NCI-H1417 (cell line): ENCODE measurements around the gene SCD.
A peak's percentile ranks its signal among the peaks of the same experiment; 100 is the strongest.

ENCODE experiments used
- DNase-seq, 3 experiments: peaks; one replicate each; lab custom pipeline; 2025; lab: John Stamatoyannopoulos, UW

Gene SCD

GRCh38 chr10:100346765-100347567 is at the start of gene SCD:
Gene SCD, plus strand, starts transcription at chr10:100347233. Its CDS starts 272 bp downstream, at chr10:100347505.
- DNase-seq, result peak; percentile 77 to 92 (median 80)

DNA sequence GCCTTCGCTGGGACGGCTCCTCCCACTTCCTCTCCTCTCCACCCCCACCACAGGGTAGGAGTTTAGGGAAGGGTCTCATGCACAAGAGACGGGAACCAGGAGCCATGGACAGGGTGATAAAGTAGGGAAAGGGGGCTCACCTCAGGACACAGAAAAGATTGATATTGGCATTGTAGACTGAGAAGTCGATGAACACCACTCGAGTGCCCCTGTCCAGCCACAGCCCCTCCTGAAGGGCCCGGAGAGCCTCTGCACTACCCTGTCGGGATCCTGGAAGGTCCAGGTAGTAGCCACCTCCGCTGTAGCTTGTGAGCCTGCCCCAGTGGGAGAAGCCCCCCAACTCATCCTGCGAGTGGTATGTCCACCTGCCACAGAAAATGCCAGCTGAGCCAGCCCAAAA is 49.8 kb upstream of the SCD start:
- no peak for DNase-seq

DNA sequence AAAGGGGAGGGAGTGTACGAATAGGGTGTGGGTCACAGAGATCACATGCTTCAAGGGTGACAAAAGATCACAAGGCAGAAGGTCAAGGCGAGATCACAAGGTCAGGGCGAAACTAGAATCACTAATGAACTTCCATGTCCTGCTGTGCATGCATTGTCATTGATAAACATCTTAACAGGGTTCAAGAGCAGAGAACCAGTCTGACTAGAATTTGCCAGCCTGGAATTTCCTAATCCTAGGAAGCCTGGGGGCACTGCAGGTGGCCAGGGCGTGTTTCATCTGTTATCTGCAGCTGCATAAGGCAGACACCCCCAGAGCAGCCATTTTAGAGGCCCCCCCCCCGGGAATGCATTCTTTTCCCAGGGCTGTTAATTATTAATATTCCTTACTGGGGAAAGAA is 45.9 kb upstream of the SCD start:
- DNase-seq, result peak in 2 of 3 experiments; percentile 2 to 33

GRCh38 chr10:100303724-100304319 is 43.2 kb upstream of the SCD start:
- DNase-seq, result peak in 2 of 3 experiments; percentile 1 to 44

GRCh38 chr10:100304414-100304813 is 42.6 kb upstream of the SCD start:
- no peak for DNase-seq

- DNase-seq, result no peak
Observed at GRCh38 chr10:100306861-100307260, 40.2 kb upstream of the SCD start.

- DNase-seq, result no peak
Observed at GRCh38 chr10:100307684-100308083, 39.3 kb upstream of the SCD start.

DNA sequence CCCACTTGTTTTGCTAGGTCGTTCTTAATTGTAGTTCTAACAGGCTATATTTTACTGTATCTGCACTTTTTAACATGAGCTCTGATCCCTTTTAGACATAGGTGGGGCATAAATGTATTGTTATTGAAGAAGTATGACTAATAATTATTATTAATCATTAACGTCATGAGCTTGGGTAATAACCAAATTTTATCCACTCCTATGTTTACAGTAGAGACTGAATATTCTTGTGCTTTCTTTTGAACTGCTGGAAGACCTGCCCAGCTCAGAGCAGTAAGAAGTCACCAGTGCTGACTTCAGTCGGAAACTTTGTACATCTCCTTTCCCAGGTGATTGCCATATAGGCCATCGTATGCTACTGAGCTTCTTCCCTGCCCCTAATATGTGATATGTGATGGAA is 35.7 kb upstream of the SCD start:
- no peak for DNase-seq

GRCh38 chr10:100315615-100316014 is 31.4 kb upstream of the SCD start:
- no peak for DNase-seq

GRCh38 chr10:100318207-100318606 is 28.8 kb upstream of the SCD start:
- no peak for DNase-seq

DNA sequence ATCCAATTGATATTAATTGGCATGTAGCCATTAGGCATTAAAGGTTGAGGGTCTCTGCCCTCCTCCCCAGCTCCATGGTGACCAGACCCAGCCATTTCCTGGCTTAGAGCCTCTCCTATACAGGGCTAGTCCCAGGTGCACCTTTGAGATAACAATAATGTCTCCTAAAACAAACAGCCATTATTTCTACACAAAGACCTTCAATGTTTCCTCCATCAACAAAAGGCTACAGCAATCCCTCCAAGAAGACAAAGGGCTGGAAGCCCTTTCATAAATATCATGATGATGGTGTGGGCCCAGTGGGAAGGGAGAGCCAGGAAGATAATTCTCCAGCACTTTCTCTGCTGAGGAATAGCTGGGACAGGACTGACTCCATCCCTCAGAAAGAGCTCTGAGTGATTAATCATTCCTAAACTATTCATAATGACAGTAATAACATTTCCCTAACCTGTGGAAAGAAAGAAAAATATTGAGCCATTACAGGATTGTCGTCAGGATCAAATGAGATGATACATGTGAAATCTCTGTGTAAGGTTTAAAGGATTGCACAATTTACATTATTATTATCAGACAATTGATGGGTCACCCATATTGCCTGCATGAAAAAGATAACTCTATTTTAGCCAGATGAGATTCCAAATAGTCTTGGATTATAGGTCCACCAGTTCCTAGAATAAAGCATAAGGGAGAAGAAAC is 27.2 kb upstream of the SCD start:
- DNase-seq, result peak in 2 of 3 experiments; percentile 46 to 82

DNA sequence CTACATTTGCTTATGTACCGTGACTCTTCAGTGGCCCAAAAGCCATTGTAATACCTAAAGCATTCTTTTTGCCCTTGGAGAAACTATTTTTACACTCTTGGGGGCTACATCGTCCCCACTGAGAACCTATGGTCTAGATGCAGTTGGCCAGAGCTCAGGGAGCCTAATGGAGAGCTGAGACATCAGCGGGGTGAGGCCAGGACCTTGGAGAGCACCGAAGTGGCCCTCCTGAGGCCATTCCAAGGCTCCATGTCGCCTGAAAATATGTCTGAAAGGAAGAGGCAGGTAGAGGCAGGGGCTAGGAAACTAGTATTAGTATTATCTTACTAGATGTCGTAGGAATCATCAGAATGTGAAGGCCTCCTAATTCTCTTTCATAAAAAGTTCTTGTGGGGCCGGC is 21.9 kb upstream of the SCD start:
- no peak for DNase-seq

DNA sequence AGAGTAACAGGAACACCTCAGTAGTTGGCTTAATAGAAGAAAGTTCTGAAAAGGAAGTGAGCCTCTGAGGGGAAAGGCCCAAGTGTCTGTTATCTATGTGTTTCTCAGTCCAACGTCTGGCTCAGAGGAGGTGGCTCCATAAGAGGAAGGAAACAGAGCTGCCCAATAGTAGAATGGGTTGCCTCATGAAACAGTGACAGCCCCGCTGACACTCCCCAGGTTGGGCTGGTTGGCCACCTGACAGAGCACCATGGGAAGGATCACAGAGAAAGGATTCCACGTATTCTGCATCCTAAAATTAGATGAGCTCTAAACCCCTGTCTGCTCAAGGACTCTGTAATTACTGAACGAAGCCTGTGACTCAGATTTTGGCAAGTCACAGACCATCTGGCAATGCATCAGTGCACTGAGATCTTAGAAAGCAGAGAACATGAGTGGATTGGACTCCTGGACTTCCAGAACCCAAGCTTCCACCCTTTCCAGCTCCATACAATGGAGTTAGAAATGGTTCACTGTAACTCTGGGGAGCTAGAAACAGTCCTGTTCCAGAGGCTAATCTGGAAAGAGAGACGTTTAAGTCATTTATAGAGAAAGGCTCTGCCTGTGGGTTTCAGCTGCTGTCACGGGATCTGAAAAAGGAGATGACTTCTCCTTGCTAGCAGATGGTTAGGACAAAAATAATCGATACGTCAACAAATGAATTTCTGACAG is 19.9 kb upstream of the SCD start:
- peak in 1 of 3 experiments; percentile 11 for DNase-seq

- DNase-seq, result no peak
Observed at GRCh38 chr10:100327718-100328009, 19.4 kb upstream of the SCD start.

GRCh38 chr10:100328198-100328597 is 18.8 kb upstream of the SCD start:
- DNase-seq, result no peak

DNA sequence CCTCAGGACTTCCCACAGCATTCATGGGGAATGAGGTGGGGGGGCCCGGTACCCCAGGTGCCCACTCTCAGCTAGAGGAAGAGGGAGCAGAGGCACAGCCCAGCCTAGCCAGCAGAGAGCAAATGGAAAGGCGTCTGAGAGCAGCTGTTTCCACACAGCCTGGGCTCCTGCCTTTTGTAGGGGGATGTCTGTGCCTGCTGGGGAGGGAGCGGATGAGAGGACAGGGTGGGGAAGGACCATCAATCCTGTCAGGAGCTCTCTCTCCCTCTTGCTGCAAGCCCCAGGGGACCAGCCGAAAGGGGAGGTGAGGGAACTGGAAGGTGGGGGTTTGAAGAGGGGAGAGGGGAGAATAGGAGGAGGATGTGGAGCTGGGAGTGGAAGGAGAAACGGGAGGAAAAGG is 17.0 kb upstream of the SCD start, which contains the start of gene PKD2L1:
TSS of gene PKD2L1 (minus strand) at position 150 of the 400 bp plus-strand sequence. CDS start at position 25, 125 bp downstream.
- DNase-seq, result peak in 1 of 3 experiments; percentile 1

GRCh38 chr10:100333106-100333505 is 13.9 kb upstream of the SCD start:
- DNase-seq, result no peak

DNA sequence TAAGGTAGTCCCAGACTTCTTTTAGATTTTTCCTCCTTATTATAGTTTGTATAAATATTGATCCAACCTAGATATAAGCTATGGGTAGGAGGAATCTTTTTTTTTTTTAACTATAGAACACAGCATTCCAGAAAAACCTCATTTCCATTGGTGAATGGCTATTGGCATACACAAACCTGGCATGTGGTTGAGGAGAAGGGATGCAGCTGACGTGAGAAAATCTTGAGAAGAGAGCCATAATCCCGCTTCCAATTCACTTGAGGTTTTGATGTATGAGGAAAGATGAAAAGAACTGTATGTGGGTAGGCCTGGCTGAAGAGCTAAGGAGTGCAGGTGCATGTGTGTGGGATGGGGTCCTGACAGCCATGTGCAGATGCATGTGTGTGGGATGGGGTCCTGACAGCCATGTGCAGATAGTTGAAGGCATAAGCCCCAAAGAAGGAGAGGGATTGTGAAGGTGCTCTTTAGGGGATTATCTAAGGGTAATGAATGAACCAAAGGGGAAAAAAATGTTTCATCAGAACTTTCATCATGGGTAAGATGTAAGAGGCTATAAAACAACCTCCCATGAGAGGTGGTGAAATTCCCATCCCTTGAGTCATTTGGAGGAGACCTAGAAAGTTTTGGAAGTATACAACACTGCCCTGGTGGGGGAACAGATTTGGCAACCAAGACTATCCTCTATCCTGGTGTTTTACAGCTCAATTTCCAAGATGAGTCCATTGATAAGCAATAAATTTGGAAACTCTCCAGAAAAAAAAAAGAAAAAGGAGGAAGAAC is 13.2 kb upstream of the SCD start:
- no peak for DNase-seq

DNA sequence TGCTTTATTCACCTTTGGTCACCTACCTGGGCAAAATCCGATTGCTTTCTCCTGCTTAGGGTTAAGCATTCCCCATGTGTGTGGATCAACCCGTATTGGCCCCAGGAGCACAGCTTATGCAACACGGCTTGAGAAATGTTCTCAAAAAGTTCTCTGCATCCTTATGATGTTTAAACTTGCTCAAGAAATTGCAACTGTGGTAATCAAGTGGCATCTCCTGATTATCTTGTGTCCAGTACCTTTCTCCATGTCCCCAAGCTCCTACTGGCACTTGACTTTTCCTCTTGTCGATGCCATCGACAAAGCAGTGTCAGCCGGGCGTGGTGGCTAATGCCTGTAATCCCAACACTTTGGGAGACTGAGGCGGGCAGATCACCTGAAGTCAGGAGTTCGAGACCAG is 12.3 kb upstream of the SCD start:
- DNase-seq, result no peak

- peak; percentile 32 to 65 (median 38) for DNase-seq
Observed at GRCh38 chr10:100338434-100339036, 8.5 kb upstream of the SCD start.

- DNase-seq, result no peak
Observed at GRCh38 chr10:100339236-100339635, 7.8 kb upstream of the SCD start.
